SHP77 (cell line): ENCODE results near the gene GALNT10.

ENCODE experiments used
- DNase-seq, 2 experiments: peaks; one replicate each; lab custom pipeline; 2025; lab: John Stamatoyannopoulos, UW

Gene GALNT10

DNA sequence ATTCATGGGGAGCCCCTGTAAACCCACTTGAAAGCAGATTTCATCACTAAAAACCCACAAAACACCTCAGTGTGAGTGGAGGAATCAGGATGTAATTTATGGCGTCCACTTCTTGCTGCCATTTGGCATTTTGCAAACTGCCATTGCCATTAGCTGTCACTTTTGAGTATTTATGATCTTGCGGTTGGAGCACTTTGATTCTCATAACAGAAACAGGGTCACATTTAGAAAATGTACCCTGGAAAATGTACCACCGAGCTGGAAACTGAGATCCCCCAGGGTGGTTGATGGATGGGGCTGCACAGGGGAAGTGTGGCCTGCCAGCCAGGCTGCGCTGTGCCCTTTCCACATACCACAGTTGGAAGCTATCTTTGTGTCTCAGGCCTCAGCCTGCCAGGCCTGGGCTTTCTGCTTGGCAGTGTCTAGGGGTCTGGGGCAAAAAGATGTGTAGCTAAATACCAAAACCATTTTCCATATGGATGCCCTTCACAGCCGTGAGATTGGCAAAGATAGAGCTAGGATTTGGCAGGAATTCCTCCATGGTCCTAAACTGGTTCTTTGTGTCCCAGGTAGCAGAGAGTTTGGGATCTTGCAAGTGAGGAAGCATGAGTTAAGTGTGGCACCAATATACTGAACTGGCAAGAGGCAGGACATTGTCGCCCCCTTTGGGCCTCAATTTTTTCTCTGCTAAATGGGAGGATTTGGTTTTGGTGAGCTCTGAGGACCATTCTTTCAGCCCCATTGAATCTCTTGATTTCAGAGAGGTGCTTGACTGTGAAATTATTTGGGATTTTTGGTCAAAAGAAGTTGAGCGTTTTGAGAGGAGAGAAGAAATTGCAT, 46.2 kb downstream of the GALNT10 start:
- DNase-seq, result no peak

DNA sequence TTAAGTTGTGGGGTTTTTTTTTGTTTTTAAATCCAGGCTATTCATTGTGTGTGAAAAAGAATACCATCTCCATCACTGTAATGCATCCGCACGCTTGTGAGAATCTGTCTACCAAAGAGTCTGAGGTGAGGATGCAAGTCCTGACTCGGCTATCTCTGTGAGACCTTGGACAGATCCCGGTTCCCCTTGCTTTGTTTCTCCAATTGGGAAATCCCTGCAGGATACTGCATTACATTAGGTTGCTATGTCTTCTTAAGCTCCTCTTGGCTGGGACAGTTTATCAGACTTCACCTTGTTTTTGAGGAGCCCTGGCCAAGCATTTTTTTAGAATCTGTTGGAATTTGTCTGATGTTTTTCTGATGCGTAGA, 46.8 kb downstream of the GALNT10 start:
- no peak for DNase-seq

- no peak for DNase-seq
Observed at GRCh38 chr5:154237946-154238345, 47.4 kb downstream of the GALNT10 start.

GRCh38 chr5:154238776-154239481, 48.4 kb downstream of the GALNT10 start:
- no peak for DNase-seq

- no peak for DNase-seq
Observed at GRCh38 chr5:154240595-154240994, 50.1 kb downstream of the GALNT10 start.

DNA sequence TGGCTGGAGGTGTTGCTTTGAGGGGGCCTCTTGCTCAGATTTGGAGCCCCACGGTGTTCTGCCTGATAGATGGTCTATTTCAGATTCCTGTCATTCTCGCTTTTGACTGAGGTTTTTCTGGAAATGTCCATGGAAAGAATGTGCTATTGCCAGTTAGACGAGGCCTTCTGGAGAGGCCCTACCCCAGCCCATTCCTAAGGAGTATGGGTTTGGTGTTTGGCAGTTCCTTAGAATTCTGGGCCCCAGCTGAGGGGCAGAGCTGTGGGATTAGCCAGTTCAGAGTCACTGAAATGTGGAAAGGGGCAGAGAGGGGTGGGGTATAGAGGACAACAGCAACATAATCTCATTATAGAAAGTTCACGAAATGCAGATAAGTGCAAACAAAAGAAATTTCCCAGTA, 50.5 kb downstream of the GALNT10 start:
- no peak for DNase-seq

- DNase-seq, result no peak
Observed at GRCh38 chr5:154242442-154242841, 51.9 kb downstream of the GALNT10 start.

- no peak for DNase-seq
Observed at GRCh38 chr5:154242964-154243376, 52.4 kb downstream of the GALNT10 start.

DNA sequence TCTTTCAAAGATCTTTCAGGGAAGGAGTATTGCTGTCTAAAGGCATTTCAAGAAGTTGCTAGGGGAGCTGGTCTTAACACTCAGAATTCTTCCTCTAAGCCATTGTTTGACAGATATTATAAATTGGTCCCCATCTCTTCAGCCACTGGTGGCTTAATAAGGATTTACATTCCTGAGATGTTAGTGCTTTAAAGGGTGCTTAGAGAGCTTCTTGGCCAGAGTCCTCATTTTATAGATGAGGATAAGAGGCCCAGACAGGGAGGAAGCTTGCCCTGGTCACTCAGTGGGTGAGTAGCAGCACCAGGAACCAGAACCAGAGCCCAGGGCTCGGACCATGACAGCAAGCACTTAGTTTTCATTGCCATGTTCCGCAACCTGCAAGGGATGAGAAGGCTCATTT, 53.2 kb downstream of the GALNT10 start:
- DNase-seq, result no peak

DNA sequence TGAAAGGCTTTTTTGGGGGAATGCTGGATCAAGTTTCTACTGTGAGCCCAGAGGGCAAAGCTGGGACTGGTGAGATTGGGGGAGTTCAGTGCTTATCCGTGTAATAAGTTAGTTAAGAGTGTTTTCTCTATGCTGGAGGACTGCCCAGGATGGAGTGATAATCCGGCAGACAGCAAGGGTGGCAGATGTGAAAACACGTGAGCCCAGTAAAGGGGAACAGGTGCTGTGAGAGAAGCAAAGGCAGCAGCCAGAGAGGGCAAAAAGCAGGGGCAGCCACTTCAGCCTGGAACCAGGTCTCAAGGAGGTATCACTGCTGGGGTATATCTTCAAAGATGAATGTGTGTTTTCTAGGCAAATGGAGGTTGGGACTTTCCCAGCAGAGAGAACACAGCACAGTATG, 53.9 kb downstream of the GALNT10 start:
- no peak for DNase-seq

DNA sequence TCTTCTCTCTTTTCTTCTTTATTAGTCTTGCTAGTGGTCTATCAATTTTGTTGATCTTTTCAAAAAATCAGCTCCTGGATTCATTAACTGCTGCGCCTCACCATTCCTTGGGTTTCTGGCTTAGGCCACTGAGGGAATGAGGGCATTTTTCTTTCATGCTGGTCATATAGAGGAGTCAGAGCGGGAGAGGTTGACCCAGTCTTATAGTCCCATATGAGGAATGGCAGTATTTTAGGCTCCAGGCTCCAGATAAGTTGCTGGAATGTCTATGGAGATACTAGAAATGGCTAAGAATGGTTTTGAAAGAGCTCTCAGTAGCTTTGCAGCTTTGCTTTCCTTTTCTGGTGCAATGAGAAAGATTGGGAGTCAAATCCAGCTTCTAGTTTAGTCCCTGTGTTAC, 58.2 kb downstream of the GALNT10 start:
- no peak for DNase-seq

DNA sequence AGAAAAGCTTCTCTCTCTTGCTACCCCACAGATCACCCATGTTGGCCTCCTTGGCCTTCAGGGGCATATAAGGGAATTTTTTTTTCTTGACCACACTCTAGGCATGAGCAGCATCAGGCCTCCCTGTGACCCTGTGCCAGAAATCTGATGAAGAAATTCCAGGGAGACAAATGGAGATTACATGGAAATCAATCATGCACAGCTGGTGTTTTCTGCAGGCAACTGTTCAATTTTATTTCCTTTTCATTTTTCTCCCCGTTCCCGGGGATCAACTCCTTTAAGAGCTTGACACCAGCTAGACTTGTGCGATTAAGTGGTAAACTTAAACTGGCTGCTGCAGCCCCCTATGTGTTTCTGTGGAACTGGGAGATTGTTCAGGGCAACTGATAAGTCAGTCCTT, 59.3 kb downstream of the GALNT10 start:
- DNase-seq, result no peak

- DNase-seq, result no peak
Observed at GRCh38 chr5:154251529-154251928, 61.0 kb downstream of the GALNT10 start.

DNA sequence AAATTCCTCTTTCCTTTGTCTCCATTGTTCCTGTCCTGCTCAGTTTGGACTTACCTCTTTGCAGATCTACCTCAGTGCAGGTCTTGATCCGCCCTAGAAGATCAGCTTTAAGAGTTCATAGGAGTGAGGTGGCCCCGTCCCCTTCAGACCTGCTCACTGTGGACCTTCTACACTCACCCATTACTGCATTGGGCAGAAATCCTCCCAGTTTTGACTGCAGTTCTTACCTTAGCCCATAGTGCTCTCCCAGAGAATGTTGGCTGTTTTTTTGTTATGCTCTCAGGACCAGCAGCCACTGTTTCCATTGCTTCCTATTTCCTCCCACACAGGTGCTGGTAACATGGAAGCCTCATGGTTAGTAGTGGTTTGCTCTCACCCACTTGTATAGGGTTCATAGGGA, 63.3 kb downstream of the GALNT10 start:
- no peak for DNase-seq

- no peak for DNase-seq
Observed at GRCh38 chr5:154254896-154255295, 64.4 kb downstream of the GALNT10 start.

DNA sequence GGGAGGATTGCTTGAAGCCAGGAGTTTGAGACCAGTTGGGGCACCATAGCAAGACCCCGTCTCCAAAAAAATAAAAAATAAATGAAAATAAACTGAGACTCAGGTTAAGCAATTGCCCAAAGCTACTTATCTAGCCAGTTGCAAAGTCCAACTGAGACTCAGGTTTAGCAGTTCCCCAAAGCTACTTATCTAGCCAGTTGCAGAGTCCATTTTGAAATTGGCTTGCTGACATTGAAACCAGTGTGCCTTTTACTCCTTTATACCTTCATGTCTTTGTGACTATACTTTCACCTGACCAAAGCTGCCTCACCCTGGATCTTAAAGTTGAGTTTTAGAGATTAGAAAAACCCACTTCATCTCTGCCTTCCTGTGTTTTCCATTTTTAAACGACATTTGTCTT, 66.5 kb downstream of the GALNT10 start:
- no peak for DNase-seq

GRCh38 chr5:154258531-154259217, 68.1 kb downstream of the GALNT10 start:
- no peak for DNase-seq

DNA sequence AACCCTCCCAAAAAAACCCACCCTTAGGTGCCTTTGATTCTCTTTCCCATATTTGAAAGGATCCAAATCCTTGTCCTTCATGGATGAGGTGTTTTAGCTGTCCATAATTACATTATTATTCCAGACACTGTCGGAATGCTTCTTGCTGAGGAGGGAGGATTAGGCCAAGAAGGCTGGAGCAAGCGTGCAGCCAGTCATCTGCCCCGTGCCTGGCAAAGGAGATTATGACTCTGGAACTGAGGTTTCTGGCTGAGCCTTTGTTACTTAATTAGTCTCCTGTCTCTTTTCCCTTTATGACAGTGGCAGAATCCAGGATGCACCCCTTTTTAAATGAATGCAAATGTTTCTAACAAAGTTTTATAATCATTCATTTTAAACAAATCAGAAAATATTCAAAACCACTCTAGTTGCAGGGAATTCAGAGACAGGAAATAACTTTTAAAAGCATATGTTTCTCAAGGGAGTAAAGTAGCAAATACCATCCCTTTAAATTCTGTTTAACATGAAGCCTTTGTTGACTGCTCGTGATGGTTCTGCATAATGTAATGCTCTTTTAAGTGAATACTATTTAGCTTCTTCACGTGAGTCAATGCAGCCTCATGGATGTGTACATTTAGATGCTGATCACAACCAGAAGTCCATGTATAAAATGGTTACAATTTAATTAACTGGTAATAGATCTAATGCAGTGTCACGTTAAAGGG, 69.8 kb downstream of the GALNT10 start:
- DNase-seq, result no peak

DNA sequence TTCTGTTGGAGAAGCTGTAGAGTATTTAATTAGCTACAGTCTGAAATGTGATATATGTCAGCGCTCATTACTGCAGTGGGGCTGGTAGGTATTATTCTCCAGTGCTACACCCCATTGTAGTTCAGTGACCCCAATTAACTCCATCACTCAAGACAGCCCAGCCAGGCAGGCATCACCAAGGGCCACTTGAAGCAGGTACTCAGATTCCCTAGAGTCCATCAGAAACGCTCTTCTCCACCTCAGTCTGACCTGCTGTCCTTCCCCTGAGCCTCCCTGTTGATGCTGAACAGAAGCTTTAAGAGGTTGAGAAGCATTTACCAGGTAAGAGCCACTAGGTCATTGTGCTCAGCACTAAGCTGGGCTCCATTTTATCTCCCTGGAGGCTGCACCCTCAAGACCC, 71.8 kb downstream of the GALNT10 start:
- no peak for DNase-seq

DNA sequence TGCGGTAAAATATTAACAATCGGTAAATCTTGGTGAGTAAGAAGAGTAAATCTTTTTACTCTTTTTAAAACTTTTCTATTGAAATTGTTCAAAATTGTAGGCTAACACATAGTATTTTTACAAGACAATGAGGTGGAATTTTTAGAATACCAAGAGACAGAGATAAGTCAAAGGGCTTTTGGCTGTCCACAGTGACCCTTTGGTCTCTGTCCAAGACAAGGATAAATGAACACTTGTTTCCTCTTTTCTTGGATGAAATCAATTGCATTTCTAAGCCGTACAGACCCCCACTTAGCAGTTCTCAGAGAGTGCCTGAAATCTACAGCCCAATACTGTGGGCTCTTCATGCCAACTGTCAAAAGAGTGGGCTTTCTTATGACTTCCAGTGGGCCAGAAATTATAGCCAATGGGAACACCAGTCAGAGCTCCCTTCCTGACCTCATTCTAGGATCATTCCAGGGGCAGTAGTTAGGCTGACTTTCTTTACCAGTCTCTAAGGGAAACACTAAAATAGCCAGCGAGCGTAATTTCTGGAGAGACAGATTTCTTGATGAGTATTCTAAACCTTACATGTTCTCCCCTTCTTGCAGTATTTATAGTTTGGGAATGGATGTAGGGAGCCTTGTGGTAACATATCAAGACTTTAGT, 74.1 kb downstream of the GALNT10 start:
- no peak for DNase-seq

GRCh38 chr5:154265197-154265773, 74.8 kb downstream of the GALNT10 start:
- DNase-seq, result no peak
